ENCODE results near the gene SLC44A5. TPM values are rescaled to one million over a fixed set of nuclear protein-coding genes. Genes with fewer than 3 reads are reported as not detected.

Gene SLC44A5
- total and polyA plus RNA-seq, 2 donors (not counting 1 experiment from before 2014, with no cell fraction given), result 2.8 to 4.2 TPM

DNA sequence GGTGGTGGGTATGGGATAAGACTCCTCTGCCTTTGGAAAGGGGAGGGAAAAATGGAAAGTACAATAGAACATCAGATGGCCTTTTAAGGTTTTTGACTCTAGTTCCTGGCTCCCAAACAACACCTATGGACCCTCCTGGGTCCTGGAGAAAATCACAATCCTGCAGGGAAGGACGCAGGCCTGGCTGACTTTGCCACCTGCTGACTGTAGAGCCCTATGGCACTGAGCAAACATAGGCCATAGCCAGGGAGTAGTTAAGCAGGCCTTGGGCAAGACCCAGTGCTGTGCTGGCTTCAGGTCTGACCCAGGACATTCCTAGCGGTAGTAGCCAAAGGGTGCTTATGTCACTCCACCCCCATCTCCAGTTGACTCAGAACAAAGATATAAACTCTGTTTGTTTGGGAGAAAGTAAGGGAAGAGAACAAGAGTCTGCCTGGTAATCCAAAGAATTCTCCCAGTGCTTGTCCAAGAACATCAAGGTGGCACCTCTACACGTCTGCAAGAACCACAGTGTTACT is 149.0 kb downstream of the SLC44A5 start:
- H3K4me2 ChIP-seq (replicated peaks; ENCODE audit: low read depth, low read length, poor library complexity, severe bottlenecking), result no peak overlapping the region
- H4K20me1 ChIP-seq (ENCODE audit: control insufficient read depth, insufficient read depth, low read length, poor library complexity, severe bottlenecking), result no peaks in the 10 kb centered on the region
- no peak overlapping the region for H3K4me3 ChIP-seq (ENCODE audit: control extremely low read depth in 1 of 5, extremely low read depth in 1 of 5, insufficient read depth in 1 of 5, low read depth in 2 of 5, low read length in 4 of 5)
- no peak overlapping the region for H3K9ac ChIP-seq (ENCODE audit: low read length)
- Mint-ChIP-seq H3K27me3 (no peaks in the 10 kb centered on the region), H3K4me1 (no peaks in the 10 kb centered on the region), H3K27ac (no peak overlapping the region), H3K9me3 (ENCODE audit: insufficient read depth) (no peaks in the 10 kb centered on the region), H3K4me3 (no peak overlapping the region)
- ChIA-PET CTCF (no interaction called here), POLR2A (no interaction called here)
- no peaks in the 10 kb centered on the region for H3K36me3 ChIP-seq (replicated peaks in 1 of 2; ENCODE audit: control extremely low read depth in 1 of 2, control insufficient read depth in 1 of 2, extremely low read depth in 1 of 2, insufficient read depth in 2 of 2, low read length in 1 of 2)
- no peak for TF ChIP-seq EZH2 (IDR thresholded peaks at IDR 0.05; ENCODE audit: borderline replicate concordance, insufficient read depth, low read depth, low read length, poor library complexity, severe bottlenecking)
- intact Hi-C loops (cut with micrococcal nuclease), result no loop called here
- no peak overlapping the region for H2AFZ ChIP-seq (ENCODE audit: insufficient read depth, low read depth, low read length, poor library complexity, severe bottlenecking)
- no peak for DNase-seq
- H3K4me1 ChIP-seq (ENCODE audit: control insufficient read depth in 2 of 2, insufficient read depth in 2 of 2, low read length in 2 of 2), result no peaks in the 10 kb centered on the region
- WGBS (ENCODE audit: insufficient coverage), result 87% methylated on average over 2 of the region's 3 CpGs
- no peaks in the 10 kb centered on the region for H3K79me2 ChIP-seq (ENCODE audit: control insufficient read depth, insufficient read depth, low read length)
- H3K27ac ChIP-seq (ENCODE audit: low read length in 2 of 2), result no peak overlapping the region
- no peaks in the 10 kb centered on the region for H3K27me3 ChIP-seq (replicated peaks in 1 of 4; ENCODE audit: control extremely low read depth in 1 of 4, control insufficient read depth in 3 of 4, insufficient read depth in 4 of 4, low read length in 3 of 4)
- no peaks in the 10 kb centered on the region for H3K9me3 ChIP-seq (ENCODE audit: control extremely low read depth in 1 of 3, control insufficient read depth in 2 of 3, insufficient read depth in 1 of 3, low read length in 2 of 3)
- ATAC-seq (ENCODE audit: low read depth), result no peak

DNA sequence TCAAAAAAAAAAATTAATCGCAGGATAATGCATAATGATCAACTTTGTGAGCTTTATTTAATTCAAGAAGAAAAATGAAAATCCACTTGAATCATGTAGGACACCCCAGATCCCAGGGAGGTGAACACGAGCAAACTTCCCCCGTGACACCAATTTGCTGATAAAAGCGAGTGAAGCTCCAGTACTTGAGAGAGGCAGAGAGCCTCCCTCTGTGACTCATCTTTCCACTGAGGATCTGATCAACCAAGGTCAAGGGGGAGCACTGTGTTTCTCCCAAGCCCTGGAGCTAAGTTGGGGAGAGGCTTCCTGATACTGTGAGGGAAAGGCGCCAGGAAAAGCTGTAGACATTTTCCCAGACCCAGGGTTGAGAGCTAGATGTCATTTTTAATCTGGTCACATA is 160.9 kb downstream of the SLC44A5 start:
- Histone ChIP-seq H3K4me3 (ENCODE audit: control extremely low read depth in 1 of 5, extremely low read depth in 1 of 5, insufficient read depth in 1 of 5, low read depth in 2 of 5, low read length in 4 of 5) (no peak overlapping the region), H3K4me1 (ENCODE audit: control insufficient read depth in 2 of 2, insufficient read depth in 2 of 2, low read length in 2 of 2) (no peaks in the 10 kb centered on the region), H3K9ac (ENCODE audit: low read length) (no peak overlapping the region), H2AFZ (ENCODE audit: insufficient read depth, low read depth, low read length, poor library complexity, severe bottlenecking) (no peak overlapping the region), H3K36me3 (replicated peaks in 1 of 2; ENCODE audit: control extremely low read depth in 1 of 2, control insufficient read depth in 1 of 2, extremely low read depth in 1 of 2, insufficient read depth in 2 of 2, low read length in 1 of 2) (no peaks in the 10 kb centered on the region), H3K27me3 (replicated peaks in 1 of 4; ENCODE audit: control extremely low read depth in 1 of 4, control insufficient read depth in 3 of 4, insufficient read depth in 4 of 4, low read length in 3 of 4) (peaks cover 0 to 3% (median 0%) of the 10 kb centered on the region in 4 experiments), H3K4me2 (replicated peaks; ENCODE audit: low read depth, low read length, poor library complexity, severe bottlenecking) (no peak overlapping the region), H3K79me2 (ENCODE audit: control insufficient read depth, insufficient read depth, low read length) (no peaks in the 10 kb centered on the region), H3K27ac (ENCODE audit: low read length in 2 of 2) (no peak overlapping the region), H3K9me3 (ENCODE audit: control extremely low read depth in 1 of 3, control insufficient read depth in 2 of 3, insufficient read depth in 1 of 3, low read length in 2 of 3) (peaks cover 0 to 6% (median 4%) of the 10 kb centered on the region in 3 donors), H4K20me1 (ENCODE audit: control insufficient read depth, insufficient read depth, low read length, poor library complexity, severe bottlenecking) (no peaks in the 10 kb centered on the region)
- Mint-ChIP-seq H3K27ac (no peak overlapping the region), H3K27me3 (no peaks in the 10 kb centered on the region), H3K4me1 (no peaks in the 10 kb centered on the region), H3K4me3 (no peak overlapping the region), H3K9me3 (ENCODE audit: insufficient read depth) (peaks cover 5% of the 10 kb centered on the region)
- POLR2A ChIA-PET, result no interaction called here
- intact Hi-C loops (cut with micrococcal nuclease), result no loop called here
- TF ChIP-seq EZH2 (IDR thresholded peaks at IDR 0.05; ENCODE audit: borderline replicate concordance, insufficient read depth, low read depth, low read length, poor library complexity, severe bottlenecking), result no peak
- TF ChIP-seq, protein P1, sequence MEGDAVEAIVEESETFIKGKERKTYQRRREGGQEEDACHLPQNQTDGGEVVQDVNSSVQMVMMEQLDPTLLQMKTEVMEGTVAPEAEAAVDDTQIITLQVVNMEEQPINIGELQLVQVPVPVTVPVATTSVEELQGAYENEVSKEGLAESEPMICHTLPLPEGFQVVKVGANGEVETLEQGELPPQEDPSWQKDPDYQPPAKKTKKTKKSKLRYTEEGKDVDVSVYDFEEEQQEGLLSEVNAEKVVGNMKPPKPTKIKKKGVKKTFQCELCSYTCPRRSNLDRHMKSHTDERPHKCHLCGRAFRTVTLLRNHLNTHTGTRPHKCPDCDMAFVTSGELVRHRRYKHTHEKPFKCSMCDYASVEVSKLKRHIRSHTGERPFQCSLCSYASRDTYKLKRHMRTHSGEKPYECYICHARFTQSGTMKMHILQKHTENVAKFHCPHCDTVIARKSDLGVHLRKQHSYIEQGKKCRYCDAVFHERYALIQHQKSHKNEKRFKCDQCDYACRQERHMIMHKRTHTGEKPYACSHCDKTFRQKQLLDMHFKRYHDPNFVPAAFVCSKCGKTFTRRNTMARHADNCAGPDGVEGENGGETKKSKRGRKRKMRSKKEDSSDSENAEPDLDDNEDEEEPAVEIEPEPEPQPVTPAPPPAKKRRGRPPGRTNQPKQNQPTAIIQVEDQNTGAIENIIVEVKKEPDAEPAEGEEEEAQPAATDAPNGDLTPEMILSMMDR (IDR thresholded peaks at IDR 0.05), result no peak
- CTCF ChIA-PET, result no interaction called here
- ATAC-seq (ENCODE audit: low read depth) (no peak), DNase-seq (no peak)
- WGBS (ENCODE audit: insufficient coverage), result no CpG with 5 or more reads among the region's 5 CpGs
